HCT116 (cell line): ENCODE measurements around the gene PLB1.

Experiments
- CEBPB ChIP-seq: IDR thresholded peaks from 2 replicates; pipeline ENCODE4 v1.6.1; 2012; ENCODE audit warnings: low read depth
- EZH2 ChIP-seq: fragments of 200-600 bp; sonication (generic); IDR thresholded peaks from 2 replicates; pipeline ENCODE4 v1.6.1; 2017; ENCODE audit warnings: antibody characterized with exemption, mixed run types
- EZH2phosphoT487 ChIP-seq: fragments of 200-600 bp; IDR thresholded peaks from 2 replicates; pipeline ENCODE4 v1.6.1; 2018; ENCODE audit warnings: antibody characterized with exemption, borderline replicate concordance
- POLR2A ChIP-seq: IDR thresholded peaks from 2 replicates; pipeline ENCODE4 v1.7.0; 2011; ENCODE audit warnings: borderline replicate concordance; ENCODE audit not compliant: insufficient read depth, insufficient read length; ENCODE audit errors: extremely low read depth
- POLR2AphosphoS5 ChIP-seq: IDR thresholded peaks from 2 replicates; pipeline ENCODE4 v1.6.1; 2011; ENCODE audit warnings: mild to moderate bottlenecking, low read depth, low read length, moderate library complexity
- RAD21 ChIP-seq: IDR thresholded peaks from 2 replicates; pipeline ENCODE4 v1.6.1; 2012; ENCODE audit warnings: low read depth, mild to moderate bottlenecking
- SP1 ChIP-seq: IDR thresholded peaks from 2 replicates; pipeline ENCODE4 v1.6.1; 2012; ENCODE audit warnings: low read depth
- SRF ChIP-seq: IDR thresholded peaks from 2 replicates; pipeline ENCODE4 v1.6.1; 2012; ENCODE audit warnings: low read depth
- YY1 ChIP-seq: IDR thresholded peaks from 2 replicates; pipeline ENCODE4 v1.6.1; 2011; ENCODE audit warnings: low read length, low read depth, moderate library complexity, mild to moderate bottlenecking; ENCODE audit not compliant: insufficient replicate concordance; ENCODE audit errors: extremely low read depth
- ZNF274 ChIP-seq: fragments of 200-500 bp; sonication (Bioruptor generic); IDR thresholded peaks from 2 replicates; pipeline ENCODE4 v1.6.1; 2014; ENCODE audit warnings: mild to moderate bottlenecking, low read depth, low read length, inconsistent platforms
- TF ChIP-seq, protein P1 (sequence below), 3 experiments: fragments of 200-600 bp in 1 of 3; sonication (generic) in 1 of 3; IDR thresholded peaks in 2 of 3; conservative IDR thresholded peaks in 1 of 3; 2 replicates each; pipeline ENCODE4 v1.5.1; 2012 to 2017; ENCODE audit warnings: low read depth in 2 of 3, low read length in 2 of 3, antibody characterized with exemption in 1 of 3, borderline replicate concordance in 1 of 3, control low read depth in 1 of 3, mild to moderate bottlenecking in 1 of 3, mixed read lengths in 1 of 3, mixed run types in 1 of 3, moderate library complexity in 1 of 3; ENCODE audit not compliant: insufficient read depth in 1 of 3
- TF ChIP-seq, protein P2 (sequence below): IDR thresholded peaks from 2 replicates; pipeline ENCODE4 v1.6.1; 2012; ENCODE audit warnings: low read depth
- TF ChIP-seq, protein P3 (sequence below): IDR thresholded peaks from 2 replicates; pipeline ENCODE4 v1.6.1; 2012

DNA sequence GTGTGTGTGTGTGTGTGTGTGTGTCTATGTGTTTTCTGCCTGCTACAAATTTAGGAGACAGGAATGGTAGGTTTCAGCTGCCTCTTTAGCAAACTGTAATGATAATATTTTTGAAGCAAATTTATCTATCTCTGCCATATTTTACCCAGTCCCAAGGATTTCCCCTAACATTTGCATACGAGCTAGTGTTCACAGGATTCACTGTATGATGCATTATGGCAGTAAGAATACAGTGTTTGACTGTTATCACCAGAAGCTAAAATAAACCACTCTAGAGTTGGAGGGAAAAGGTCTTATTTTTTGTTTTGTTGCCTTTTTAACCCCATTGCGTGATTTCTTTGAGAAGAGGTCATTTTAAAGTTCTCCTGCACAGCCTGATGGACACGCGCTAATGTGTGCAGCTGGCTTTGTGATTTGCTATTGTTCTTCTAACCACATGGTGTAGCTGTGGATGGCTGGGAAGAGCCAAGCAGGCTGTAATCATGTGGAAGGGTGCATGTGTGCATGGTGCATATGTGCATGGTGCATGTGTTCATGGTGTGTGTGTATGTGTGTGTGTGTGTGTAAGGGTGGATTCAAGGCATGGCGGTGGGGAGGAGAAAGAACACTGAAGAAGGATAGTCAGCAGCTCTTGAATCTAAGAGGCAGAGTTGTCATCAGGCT is 62.4 kb downstream of the PLB1 start:
- no peak for TF ChIP-seq POLR2A
- no peak for TF ChIP-seq POLR2AphosphoS5
- TF ChIP-seq RAD21: peak; percentile 29; the same call in 1 of the 2 replicates
- TF ChIP-seq, protein P1, sequence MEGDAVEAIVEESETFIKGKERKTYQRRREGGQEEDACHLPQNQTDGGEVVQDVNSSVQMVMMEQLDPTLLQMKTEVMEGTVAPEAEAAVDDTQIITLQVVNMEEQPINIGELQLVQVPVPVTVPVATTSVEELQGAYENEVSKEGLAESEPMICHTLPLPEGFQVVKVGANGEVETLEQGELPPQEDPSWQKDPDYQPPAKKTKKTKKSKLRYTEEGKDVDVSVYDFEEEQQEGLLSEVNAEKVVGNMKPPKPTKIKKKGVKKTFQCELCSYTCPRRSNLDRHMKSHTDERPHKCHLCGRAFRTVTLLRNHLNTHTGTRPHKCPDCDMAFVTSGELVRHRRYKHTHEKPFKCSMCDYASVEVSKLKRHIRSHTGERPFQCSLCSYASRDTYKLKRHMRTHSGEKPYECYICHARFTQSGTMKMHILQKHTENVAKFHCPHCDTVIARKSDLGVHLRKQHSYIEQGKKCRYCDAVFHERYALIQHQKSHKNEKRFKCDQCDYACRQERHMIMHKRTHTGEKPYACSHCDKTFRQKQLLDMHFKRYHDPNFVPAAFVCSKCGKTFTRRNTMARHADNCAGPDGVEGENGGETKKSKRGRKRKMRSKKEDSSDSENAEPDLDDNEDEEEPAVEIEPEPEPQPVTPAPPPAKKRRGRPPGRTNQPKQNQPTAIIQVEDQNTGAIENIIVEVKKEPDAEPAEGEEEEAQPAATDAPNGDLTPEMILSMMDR (IDR thresholded peaks at IDR 0.05 in 2 of 3, conservative IDR thresholded peaks at IDR 0.05 in 1 of 3; ENCODE audit: borderline replicate concordance in 1 of 3, insufficient read depth in 1 of 3, low read depth in 2 of 3, low read length in 2 of 3): no peak
- TF ChIP-seq EZH2: no peak
- TF ChIP-seq EZH2phosphoT487: no peak
- TF ChIP-seq ZNF274: no peak
- no peak for TF ChIP-seq CEBPB
- TF ChIP-seq, protein P2, sequence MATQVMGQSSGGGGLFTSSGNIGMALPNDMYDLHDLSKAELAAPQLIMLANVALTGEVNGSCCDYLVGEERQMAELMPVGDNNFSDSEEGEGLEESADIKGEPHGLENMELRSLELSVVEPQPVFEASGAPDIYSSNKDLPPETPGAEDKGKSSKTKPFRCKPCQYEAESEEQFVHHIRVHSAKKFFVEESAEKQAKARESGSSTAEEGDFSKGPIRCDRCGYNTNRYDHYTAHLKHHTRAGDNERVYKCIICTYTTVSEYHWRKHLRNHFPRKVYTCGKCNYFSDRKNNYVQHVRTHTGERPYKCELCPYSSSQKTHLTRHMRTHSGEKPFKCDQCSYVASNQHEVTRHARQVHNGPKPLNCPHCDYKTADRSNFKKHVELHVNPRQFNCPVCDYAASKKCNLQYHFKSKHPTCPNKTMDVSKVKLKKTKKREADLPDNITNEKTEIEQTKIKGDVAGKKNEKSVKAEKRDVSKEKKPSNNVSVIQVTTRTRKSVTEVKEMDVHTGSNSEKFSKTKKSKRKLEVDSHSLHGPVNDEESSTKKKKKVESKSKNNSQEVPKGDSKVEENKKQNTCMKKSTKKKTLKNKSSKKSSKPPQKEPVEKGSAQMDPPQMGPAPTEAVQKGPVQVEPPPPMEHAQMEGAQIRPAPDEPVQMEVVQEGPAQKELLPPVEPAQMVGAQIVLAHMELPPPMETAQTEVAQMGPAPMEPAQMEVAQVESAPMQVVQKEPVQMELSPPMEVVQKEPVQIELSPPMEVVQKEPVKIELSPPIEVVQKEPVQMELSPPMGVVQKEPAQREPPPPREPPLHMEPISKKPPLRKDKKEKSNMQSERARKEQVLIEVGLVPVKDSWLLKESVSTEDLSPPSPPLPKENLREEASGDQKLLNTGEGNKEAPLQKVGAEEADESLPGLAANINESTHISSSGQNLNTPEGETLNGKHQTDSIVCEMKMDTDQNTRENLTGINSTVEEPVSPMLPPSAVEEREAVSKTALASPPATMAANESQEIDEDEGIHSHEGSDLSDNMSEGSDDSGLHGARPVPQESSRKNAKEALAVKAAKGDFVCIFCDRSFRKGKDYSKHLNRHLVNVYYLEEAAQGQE: no peak
- no peak for TF ChIP-seq YY1
- TF ChIP-seq, protein P3, sequence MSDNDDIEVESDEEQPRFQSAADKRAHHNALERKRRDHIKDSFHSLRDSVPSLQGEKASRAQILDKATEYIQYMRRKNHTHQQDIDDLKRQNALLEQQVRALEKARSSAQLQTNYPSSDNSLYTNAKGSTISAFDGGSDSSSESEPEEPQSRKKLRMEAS: no peak
- no peak for TF ChIP-seq SRF
- no peak for TF ChIP-seq SP1
